Ectodermal cell (in vitro differentiated cells): ENCODE data around the gene CCDC81.

Source experiments
- H3K27ac ChIP-seq: 2 replicates; pipeline ENCODE4 v1.7.0; 2013; ENCODE audit warnings: mild to moderate bottlenecking, low read depth, low read length; ENCODE audit not compliant: insufficient read depth, poor library complexity, severe bottlenecking
- H3K27me3 ChIP-seq: 2 replicates; pipeline ENCODE4 v1.7.0; 2013; ENCODE audit warnings: mild to moderate bottlenecking, low read length; ENCODE audit not compliant: insufficient read depth, control insufficient read depth, poor library complexity, severe bottlenecking
- H3K36me3 ChIP-seq: one replicate; pipeline ENCODE4 v1.7.0; 2013; ENCODE audit warnings: low read length; ENCODE audit not compliant: control insufficient read depth, insufficient read depth
- H3K4me1 ChIP-seq: one replicate; pipeline ENCODE4 v1.7.0; 2013; ENCODE audit warnings: low read length; ENCODE audit not compliant: control insufficient read depth, insufficient read depth
- H3K4me3 ChIP-seq: 2 replicates; pipeline ENCODE4 v1.7.0; 2013; ENCODE audit warnings: low read depth, low read length, control low read depth; ENCODE audit not compliant: insufficient read depth
- H3K9me3 ChIP-seq: 2 replicates; pipeline ENCODE4 v1.7.0; 2013; ENCODE audit warnings: mild to moderate bottlenecking, low read length, moderate library complexity; ENCODE audit not compliant: control insufficient read depth
- WGBS, 2 experiments: methylation state at CpG; one replicate each; pipeline ENCODE4 v1.1.7; 2013; ENCODE audit warnings: missing lambda C conversion rate in 2 of 2; 5-methylcytosine and 5-hydroxymethylcytosine counted together

Gene CCDC81

GRCh38 chr11:86386283-86386682, 11.6 kb downstream of the CCDC81 start:
- Histone ChIP-seq H3K9me3 (no peaks in the 10 kb centered on the region), H3K27me3 (no peaks in the 10 kb centered on the region), H3K4me3 (no peak overlapping the region), H3K36me3 (no peaks in the 10 kb centered on the region), H3K4me1 (no peaks in the 10 kb centered on the region), H3K27ac (no peak overlapping the region)
- 90 to 95% methylated on average over 2 of the region's 2 CpGs for WGBS, 2 experiments

DNA sequence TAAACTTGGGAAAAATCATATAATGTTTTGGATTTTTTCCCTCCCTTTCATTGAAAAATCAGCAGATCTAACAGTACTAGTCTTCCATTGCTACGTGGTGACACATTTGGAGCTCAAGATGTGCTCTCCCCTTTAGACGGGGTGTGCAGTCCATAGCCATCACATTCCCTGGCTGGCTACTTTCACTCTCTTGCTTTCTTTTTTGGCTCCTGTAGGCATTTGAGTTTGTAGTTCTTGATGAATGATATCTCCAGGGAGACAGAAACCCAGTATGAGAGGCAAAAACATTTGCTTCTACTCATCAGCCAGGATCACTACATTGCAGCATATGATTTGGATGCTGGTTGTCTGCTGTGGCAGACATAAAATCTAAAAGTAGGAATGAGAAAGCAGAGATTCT, 12.1 kb downstream of the CCDC81 start:
- H3K4me1 ChIP-seq, result no peaks in the 10 kb centered on the region
- H3K9me3 ChIP-seq, result no peaks in the 10 kb centered on the region
- H3K27ac ChIP-seq, result no peak overlapping the region
- H3K4me3 ChIP-seq, result no peak overlapping the region
- H3K36me3 ChIP-seq, result no peaks in the 10 kb centered on the region
- H3K27me3 ChIP-seq, result no peaks in the 10 kb centered on the region
- 90 to 99% methylated on average over 2 of the region's 2 CpGs for WGBS, 2 experiments

- Histone ChIP-seq H3K27ac (no peak overlapping the region), H3K4me1 (no peaks in the 10 kb centered on the region), H3K36me3 (no peaks in the 10 kb centered on the region), H3K27me3 (no peaks in the 10 kb centered on the region), H3K9me3 (no peaks in the 10 kb centered on the region), H3K4me3 (no peak overlapping the region)
- WGBS, 2 experiments, result 78 to 84% methylated on average over 4 of the region's 4 CpGs
Observed at GRCh38 chr11:86388198-86388597, 13.5 kb downstream of the CCDC81 start.

DNA sequence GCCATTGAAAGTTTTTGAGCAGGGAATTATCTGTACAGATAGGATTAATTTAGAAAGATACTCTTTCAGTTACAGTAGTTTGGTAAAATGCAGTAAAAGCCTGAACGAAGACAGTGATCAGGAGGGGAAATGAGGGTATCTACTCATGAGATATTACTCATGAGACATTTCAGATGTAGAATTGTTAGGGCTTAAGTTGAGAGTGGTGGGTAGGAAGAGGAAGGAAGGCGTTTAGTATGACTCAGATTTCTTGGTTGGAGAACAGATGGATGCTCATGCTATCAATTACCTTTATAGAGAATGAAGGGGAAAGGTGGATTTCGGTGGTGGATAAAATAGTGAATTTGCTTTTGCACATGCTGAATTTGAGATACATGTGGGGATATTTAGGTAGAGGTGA, 15.8 kb downstream of the CCDC81 start:
- no peaks in the 10 kb centered on the region for H3K9me3 ChIP-seq
- no peaks in the 10 kb centered on the region for H3K4me1 ChIP-seq
- 93 to 96% methylated on average over 3 of the region's 3 CpGs for WGBS, 2 experiments

GRCh38 chr11:86395061-86395551, 20.4 kb downstream of the CCDC81 start:
- H3K27me3 ChIP-seq, result no peaks in the 10 kb centered on the region
- H3K36me3 ChIP-seq, result no peaks in the 10 kb centered on the region
- H3K27ac ChIP-seq, result no peak overlapping the region
- H3K4me1 ChIP-seq, result no peaks in the 10 kb centered on the region
- no peaks in the 10 kb centered on the region for H3K9me3 ChIP-seq
- H3K4me3 ChIP-seq, result no peak overlapping the region
- WGBS, 2 experiments, result 70 to 77% methylated on average over 6 of the region's 6 CpGs

More for the DNA sequence above, 15.8 kb downstream of the CCDC81 start:
- Histone ChIP-seq H3K27ac (no peak overlapping the region), H3K27me3 (no peaks in the 10 kb centered on the region), H3K4me3 (no peak overlapping the region), H3K36me3 (no peaks in the 10 kb centered on the region)

DNA sequence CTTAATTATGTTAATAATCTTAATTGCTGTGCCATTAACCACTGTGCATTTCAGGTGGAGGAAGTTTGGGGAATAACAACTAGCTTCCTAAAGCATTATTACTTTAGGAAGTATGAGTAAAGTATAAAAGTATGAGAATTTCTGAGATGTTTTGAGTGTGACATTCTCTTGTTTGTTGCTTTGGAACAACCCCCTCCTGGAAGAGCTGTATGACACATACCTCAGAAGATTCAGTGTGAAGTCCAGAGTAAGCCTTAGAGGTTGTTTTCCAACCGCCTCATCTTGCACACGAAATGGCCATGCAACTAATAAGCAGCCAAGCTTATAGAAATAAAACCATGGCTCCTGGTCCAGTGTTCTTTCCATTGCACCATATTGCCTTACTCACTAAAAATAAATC, 21.7 kb downstream of the CCDC81 start:
- Histone ChIP-seq H3K36me3 (no peaks in the 10 kb centered on the region), H3K27ac (no peak overlapping the region), H3K27me3 (no peaks in the 10 kb centered on the region), H3K4me3 (no peak overlapping the region), H3K4me1 (no peaks in the 10 kb centered on the region), H3K9me3 (no peaks in the 10 kb centered on the region)
- WGBS, 2 experiments, result 94 to 98% methylated on average over 2 of the region's 2 CpGs

DNA sequence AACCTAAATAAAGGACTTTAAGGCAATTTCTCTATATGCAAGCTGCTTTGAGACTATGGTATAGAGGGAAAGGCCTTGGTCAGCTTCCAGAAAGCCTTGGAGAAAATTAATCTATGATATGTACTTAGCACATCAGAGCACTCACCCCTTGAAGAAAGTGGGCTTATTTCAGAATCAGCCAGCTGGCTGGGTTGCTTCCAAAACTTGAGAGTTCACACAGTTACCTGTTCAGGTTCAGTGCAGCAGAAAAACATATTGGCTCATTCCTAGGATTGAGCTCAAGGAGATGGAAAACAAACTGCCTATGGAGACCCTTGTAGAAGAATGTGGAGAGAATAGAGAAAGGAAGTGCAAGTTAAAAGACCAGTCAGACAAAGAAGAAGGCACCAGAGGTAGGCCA, 22.7 kb downstream of the CCDC81 start:
- H3K27me3 ChIP-seq, result no peaks in the 10 kb centered on the region
- H3K4me1 ChIP-seq, result no peaks in the 10 kb centered on the region
- H3K9me3 ChIP-seq, result no peaks in the 10 kb centered on the region
- H3K4me3 ChIP-seq, result no peak overlapping the region
- no peak overlapping the region for H3K27ac ChIP-seq
- H3K36me3 ChIP-seq, result no peaks in the 10 kb centered on the region

DNA sequence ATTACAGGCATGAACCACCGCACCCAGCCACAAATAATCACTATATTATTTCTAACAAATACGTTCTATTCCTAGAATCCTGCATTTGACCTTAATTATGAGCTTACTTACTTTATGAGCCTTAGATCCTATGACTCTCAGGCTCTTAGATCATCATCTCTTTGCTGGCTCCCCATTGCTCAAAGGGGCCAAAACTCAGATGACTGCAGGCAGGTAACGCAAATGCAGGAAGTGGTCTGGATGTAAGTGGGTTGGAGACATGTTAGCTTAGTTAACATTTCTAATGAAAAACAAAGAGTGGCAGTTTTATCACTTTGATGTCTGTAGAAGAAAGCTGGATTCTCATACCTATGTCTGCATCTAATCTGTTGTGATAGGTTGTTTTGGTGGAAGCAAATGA, 23.4 kb downstream of the CCDC81 start:
- 96 to 99% methylated on average over 3 of the region's 3 CpGs for WGBS, 2 experiments
- Histone ChIP-seq H3K4me3 (no peak overlapping the region), H3K4me1 (no peaks in the 10 kb centered on the region), H3K27ac (no peak overlapping the region), H3K36me3 (no peaks in the 10 kb centered on the region), H3K27me3 (no peaks in the 10 kb centered on the region), H3K9me3 (no peaks in the 10 kb centered on the region)

DNA sequence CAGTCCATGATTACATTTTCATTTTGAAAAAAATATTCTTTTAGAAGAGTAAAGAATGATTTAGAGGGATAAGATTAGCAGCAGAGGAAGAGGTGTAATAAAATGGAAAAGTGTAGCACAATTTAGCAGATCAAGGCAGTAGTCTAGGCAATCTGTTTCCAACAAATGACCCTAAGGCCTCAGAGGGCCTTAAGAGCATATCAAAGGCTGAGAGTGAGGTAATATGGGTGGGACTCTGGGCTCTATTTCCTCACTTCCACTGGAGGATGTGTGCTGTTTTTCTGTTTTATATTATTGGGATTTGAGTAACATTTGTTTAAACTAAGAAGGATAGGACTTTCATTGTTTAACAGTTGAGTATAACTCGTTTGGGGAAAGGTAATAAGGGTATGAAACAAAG, 28.8 kb downstream of the CCDC81 start:
- Histone ChIP-seq H3K4me3 (no peak overlapping the region), H3K36me3 (no peaks in the 10 kb centered on the region), H3K9me3 (no peaks in the 10 kb centered on the region), H3K4me1 (no peaks in the 10 kb centered on the region), H3K27ac (no peak overlapping the region), H3K27me3 (no peaks in the 10 kb centered on the region)
- 86 to 96% methylated on average over 1 of the region's 1 CpG for WGBS, 2 experiments

GRCh38 chr11:86408845-86409244, 34.2 kb downstream of the CCDC81 start:
- Histone ChIP-seq H3K27me3 (no peaks in the 10 kb centered on the region), H3K36me3 (no peaks in the 10 kb centered on the region), H3K4me1 (no peaks in the 10 kb centered on the region), H3K4me3 (no peak overlapping the region), H3K27ac (no peak overlapping the region), H3K9me3 (no peaks in the 10 kb centered on the region)

DNA sequence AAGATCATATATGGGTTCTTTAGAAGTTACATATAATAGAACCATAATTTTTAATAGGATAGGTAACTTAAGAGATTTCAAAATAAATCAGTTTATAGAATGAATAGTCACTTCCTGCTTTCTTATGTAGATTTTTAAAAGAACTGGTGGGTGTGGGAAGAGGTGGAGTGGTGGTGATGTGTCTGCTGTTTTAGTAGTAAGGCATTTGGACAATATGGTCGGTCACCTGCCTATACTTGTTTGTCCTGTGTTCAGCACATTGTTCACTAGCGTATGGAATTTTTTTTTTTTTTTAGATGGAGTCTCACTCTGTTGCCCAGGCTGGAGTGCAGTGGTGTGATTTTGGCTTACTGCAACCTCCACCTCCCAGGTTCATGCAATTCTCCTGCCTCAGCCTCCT, 39.3 kb downstream of the CCDC81 start:
- H3K4me1 ChIP-seq, result no peaks in the 10 kb centered on the region
- no peaks in the 10 kb centered on the region for H3K27me3 ChIP-seq
- WGBS, 2 experiments, result 95 to 97% methylated on average over 2 of the region's 2 CpGs
- no peak overlapping the region for H3K27ac ChIP-seq
- no peak overlapping the region for H3K4me3 ChIP-seq
- no peaks in the 10 kb centered on the region for H3K9me3 ChIP-seq
- H3K36me3 ChIP-seq, result no peaks in the 10 kb centered on the region
